HG02870 (cell line): ENCODE measurements around the gene CHL1.

Source experiments
- ATAC-seq: cut with Tn5 transposase; IDR thresholded peaks from one replicate; pipeline ENCODE4 v1.9.1; 2021; ENCODE audit warnings: mild to moderate bottlenecking, moderate library complexity; ENCODE audit not compliant: unreplicated experiment

CHL1 gene

DNA sequence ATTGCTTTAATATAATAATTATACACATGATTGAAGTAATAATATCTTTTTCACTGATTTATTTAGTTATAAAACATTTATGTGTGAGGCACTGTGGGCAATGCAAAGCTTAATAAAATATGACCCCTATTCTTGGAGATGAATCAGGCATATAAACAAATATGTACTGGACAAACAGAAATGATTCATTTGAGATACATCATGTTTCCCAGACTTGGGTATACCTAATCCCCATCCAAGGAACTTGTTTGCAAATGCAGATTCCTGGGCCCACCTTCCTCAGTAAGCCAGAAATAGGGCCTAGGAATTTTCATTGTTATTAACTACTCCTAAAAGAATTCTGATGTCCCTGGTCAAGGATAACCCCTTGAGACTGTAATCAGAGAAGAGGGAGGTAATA, 184.2 kb downstream of the CHL1 start:
- ATAC-seq = no peak

GRCh38 chr3:385151-385550, 188.6 kb downstream of the CHL1 start:
- no peak for ATAC-seq

GRCh38 chr3:394775-395174, 198.2 kb downstream of the CHL1 start:
- no peak for ATAC-seq

GRCh38 chr3:396293-396692, 199.7 kb downstream of the CHL1 start:
- ATAC-seq = no peak

- ATAC-seq = no peak
These were observed 203.1 kb downstream of the CHL1 start for GRCh38 chr3:399647-400046.

- ATAC-seq = no peak
These were observed 207.3 kb downstream of the CHL1 start for GRCh38 chr3:403826-404225.

DNA sequence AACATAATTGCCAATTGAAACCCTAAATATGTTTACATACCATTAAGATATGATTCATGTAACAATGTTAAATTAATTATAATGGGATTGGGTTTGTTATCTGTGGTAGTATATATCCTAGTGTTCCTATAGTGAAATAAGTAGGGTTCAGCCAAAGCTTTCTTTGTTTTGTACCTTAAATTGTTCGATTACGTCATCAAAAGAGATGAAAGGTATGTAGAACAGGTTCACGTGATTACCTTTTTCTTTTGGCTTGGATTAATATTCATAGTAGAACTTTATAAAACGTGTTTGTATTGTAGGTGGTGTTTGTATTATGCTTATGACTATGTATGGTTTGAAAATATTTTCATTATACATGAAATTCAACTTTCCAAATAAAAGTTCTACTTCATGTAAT, 212.4 kb downstream of the CHL1 start:
- ATAC-seq = no peak

GRCh38 chr3:411226-411625, 214.7 kb downstream of the CHL1 start:
- ATAC-seq = no peak

GRCh38 chr3:414063-414462, 217.5 kb downstream of the CHL1 start:
- ATAC-seq = peak; percentile 51

DNA sequence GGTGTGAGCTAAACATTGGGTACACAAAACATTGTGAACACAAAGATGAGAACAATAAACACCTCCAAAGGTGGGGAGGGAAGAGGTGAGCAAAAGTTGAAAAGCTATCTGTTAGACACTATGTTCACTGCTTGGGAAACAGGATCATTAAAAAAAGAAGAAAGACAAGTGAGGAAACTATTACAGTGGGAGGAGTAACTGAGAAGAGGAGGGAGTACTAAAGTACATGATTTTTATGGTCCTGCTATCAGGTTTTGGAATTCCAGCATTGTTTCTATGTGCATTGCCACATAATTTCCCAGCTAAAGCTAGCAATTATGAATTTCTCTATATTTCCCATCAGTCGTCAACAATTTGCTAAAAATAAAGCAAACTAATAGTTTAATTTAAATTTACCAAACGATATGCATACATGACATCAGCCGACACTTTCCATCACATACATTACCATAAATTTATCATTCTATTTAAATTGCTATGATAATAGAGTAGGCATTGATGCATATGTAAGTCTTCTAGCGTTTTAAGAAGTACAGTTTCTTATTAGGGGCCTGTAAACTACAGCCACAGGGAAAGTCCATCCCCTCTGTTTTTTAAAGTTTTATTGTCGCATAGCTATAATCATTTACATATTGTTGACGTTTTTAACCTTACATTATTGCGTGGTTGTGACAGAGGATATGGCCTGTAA, 221.8 kb downstream of the CHL1 start:
- no peak for ATAC-seq

DNA sequence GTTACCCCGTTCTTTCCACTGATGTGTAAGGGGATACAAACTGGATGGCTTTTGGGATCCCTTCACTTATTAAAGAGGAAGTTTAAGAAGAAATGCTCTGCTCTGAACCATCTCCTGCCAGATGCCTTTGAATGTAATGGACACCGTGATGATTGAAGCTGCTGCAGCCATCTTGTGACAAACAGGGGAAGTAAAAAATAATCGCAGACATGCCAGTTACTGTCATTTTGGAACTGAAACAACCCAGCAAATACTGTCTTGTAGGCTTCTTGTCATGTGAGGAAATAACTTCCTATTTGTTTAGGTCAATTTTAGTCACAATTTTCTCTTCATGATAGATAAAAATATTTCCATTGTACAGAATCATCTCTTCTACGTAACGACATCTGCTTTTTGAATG, 224.0 kb downstream of the CHL1 start:
- peak; percentile 82 for ATAC-seq

DNA sequence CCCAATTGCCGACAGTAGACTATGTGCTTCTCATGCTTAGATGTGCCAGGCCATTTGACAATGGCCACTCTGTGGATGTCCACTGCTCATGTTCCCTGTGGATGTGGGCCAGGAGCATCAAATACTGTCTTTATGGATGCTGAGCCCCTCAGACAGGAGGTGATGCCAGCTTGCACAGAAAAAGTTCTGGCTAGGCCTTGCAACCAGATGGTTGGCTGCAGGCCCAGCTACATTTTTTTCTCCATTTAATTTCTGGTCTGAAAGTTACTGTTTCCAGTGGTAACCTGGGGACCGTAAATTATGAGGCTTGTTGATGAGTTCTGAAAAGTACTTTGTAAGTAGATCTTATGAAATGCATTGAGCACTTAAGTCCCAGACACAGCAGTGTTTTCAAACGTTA, 228.5 kb downstream of the CHL1 start:
- ATAC-seq = no peak

GRCh38 chr3:426072-426471, 229.5 kb downstream of the CHL1 start:
- ATAC-seq = no peak

DNA sequence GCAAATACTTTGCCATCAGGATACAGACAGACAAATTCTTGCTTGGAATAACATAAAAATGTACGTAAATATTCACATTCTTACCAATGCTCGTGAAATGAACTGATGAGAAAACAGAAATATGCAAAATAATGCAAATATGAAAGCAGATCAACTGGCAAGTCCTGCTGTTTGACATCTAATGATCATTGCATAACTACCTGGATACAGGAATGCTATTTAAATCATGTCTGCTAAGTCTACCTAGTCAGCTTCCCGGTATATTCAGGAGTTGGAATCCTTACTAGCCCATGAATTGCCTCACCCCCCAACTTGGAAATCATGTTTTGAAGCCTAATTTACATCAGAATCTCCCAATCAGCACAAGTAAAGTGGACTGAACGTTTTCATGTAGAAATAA, 230.6 kb downstream of the CHL1 start:
- no peak for ATAC-seq

GRCh38 chr3:430186-430585, 233.6 kb downstream of the CHL1 start:
- ATAC-seq = no peak

DNA sequence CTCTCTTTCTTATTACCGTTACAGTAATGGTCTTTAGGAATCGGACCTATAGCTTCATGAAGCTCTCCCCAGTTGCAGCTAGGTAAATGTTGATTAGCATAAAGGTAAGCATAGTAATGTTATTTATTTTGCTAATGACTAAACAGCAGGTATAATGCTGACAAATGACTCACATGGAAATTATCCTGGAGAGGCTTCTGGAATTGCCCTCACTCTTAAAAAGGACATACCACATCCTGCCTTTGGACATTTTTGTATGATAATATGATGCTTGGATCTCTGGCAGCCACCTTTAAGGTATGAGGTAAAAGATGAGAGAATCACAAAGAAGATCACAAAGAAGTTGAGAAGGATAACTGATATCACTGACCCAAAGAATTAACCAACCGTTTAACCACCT, 238.6 kb downstream of the CHL1 start:
- ATAC-seq = no peak

DNA sequence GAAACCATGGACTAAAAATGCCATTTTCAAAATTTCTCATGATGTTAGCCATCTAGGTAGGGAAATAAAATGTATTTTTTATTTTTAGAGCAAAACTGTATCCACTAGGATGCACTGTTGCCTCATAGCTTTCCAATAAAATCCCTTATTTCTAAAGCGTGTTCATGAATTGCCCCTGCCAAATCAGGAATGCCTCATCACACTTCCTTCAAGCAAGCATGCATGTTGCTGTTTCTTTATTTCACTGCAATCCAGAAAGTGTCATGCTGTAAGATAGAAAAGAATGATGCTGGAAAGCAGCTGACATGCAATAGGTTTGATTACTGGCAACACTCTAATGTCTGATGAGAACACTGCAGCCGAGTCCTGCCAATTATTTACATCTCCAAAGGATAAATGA, 239.5 kb downstream of the CHL1 start:
- no peak for ATAC-seq

DNA sequence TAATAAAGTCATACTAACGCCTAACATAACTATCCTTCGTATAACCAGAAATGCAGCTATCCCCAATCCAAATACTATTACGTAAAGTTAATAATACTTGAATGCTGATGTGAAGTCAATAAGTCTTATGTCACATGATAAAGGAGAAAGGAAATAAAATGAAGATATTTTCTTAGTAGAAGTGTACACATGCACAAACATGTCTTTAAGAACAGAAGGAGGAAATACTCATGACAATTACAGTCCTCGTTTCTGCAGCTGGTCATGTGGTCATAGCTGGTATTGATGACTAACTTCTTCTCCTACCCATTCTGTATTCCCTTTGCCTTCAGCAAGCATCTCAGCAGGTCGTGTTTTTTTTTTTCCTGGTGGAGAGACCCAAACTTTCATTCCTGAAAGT, 244.3 kb downstream of the CHL1 start:
- no peak for ATAC-seq

DNA sequence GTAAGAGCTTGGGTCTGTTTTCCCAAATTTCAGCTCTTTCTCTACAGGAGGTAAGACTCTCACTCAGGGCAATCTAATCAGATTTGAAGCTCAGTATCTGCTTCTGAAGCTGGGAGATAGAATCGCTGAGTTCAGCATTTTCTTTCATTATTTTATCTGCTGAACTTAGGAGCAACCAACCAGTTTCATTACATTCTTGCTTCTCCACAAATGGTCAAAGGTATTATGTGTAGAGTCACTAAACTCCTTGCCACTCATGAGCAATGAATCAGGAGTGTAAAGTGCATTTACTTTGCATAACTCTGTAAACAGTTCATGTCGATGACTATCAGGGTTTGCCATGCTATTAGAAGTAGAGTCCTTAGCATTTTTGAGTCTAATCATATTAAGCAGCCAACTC, 249.4 kb downstream of the CHL1 start:
- ATAC-seq = no peak

DNA sequence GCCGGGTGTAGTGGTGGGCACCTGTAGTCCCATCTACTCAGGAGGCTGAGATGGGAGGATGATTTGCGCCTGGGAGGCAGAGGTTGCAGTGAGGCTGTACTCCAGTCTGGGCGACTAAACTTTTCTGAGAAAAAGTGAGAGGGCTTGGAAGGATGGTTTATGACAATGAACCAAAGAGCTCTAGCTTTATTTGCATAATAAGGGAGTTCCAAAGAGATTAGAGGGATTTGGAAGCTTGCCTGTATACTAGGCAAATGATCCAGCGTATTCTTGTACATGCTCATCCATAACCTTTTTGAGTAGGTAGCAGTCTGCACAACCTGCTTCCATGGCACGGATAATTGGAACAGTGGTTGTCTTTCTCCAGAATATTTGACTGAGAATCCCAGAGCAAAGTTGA, 251.1 kb downstream of the CHL1 start:
- ATAC-seq = no peak

GRCh38 chr3:449711-450110, 253.1 kb downstream of the CHL1 start:
- ATAC-seq = no peak

GRCh38 chr3:452221-452620, 255.7 kb downstream of the CHL1 start:
- ATAC-seq = no peak

DNA sequence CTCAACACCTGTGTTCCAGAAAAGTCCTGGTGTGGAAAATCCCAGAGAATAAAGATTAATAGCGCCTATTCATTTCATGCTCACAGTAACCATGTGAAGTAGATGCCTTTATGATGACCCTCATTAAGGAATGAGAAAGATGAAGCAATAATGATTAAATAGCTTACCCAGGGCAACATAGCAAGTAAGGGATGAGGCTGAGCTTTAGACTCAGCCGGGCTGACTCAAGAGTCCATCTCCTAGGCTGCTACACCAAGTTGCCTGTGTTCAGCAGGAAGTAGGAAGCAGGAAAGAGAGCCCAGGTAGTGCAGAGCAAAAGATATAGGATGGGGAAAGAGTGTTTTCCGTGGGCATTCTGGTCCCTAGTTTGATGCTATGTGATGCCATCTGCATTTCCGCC, 256.5 kb downstream of the CHL1 start:
- no peak for ATAC-seq
